H1 (cell line): ENCODE measurements around the gene THOC5. TPM values are rescaled to one million over a fixed set of nuclear protein-coding genes. Genes with fewer than 3 reads are reported as not detected.

Experiments used
- CTCF ChIA-PET: fragments of 300-600 bp; sonication (Branson Sonifier 250); formaldehyde crosslinking; loops from one replicate; lab custom pipeline; 2021; ENCODE audit not compliant: partially characterized antibody; lab: Charles Lee
- POLR2A ChIA-PET: fragments of 300-600 bp; sonication (Branson Sonifier 250); formaldehyde crosslinking; loops from one replicate; lab custom pipeline; 2021; ENCODE audit warnings: inconsistent platforms; ENCODE audit not compliant: partially characterized antibody; lab: Charles Lee
- DNase-seq, 2 experiments: peaks; one replicate each; pipeline versions ENCODE4 v3.0.0 to v3.0.0-alpha.2; 2010 to 2022; ENCODE audit warnings: low spot score in 2 of 2, low read depth in 1 of 2, mixed read lengths in 1 of 2
- FAIRE-seq: peaks from 2 replicates; lab custom pipeline; 2011; peaks lifted over from hg19 to GRCh38; lab: Jason Lieb, UNC
- H2AFZ ChIP-seq: 2 replicates; pipeline ENCODE4 v1.8.1; 2012; ENCODE audit warnings: low read length, inconsistent platforms
- H2AK5ac ChIP-seq: 2 replicates; pipeline ENCODE4 v1.6.1; 2013; ENCODE audit warnings: low read depth, low read length
- H2BK120ac ChIP-seq: replicated peaks from 2 replicates; pipeline ENCODE3; 2013; ENCODE audit warnings: low read depth, low read length, inconsistent platforms
- H2BK12ac ChIP-seq: 2 replicates; pipeline ENCODE4 v1.6.1; 2013; ENCODE audit warnings: low read depth, low read length
- H2BK15ac ChIP-seq: 2 replicates; pipeline ENCODE4 v1.6.1; 2013; ENCODE audit warnings: low read length
- H2BK20ac ChIP-seq: 2 replicates; pipeline ENCODE4 v1.6.1; 2013; ENCODE audit warnings: low read length
- H2BK5ac ChIP-seq: 2 replicates; pipeline ENCODE4 v1.6.1; 2013; ENCODE audit warnings: low read depth, low read length
- H3K14ac ChIP-seq: 2 replicates; pipeline ENCODE4 v1.6.1; 2013; ENCODE audit warnings: inconsistent platforms; ENCODE audit not compliant: insufficient read length
- H3K18ac ChIP-seq: 2 replicates; pipeline ENCODE4 v1.6.1; 2013; ENCODE audit warnings: low read length; ENCODE audit errors: extremely low read depth
- H3K23ac ChIP-seq: 2 replicates; pipeline ENCODE4 v1.6.1; 2013; ENCODE audit warnings: inconsistent platforms; ENCODE audit not compliant: insufficient read length
- H3K23me2 ChIP-seq: 2 replicates; pipeline ENCODE4 v1.6.1; 2013; ENCODE audit warnings: low read depth, low read length
- H3K27ac ChIP-seq: 2 replicates; pipeline ENCODE4 v1.6.1; 2011; ENCODE audit warnings: low read depth, low read length, inconsistent platforms
- H3K27me3 ChIP-seq, 4 experiments: replicated peaks in 1 of 4; 1 replicate in 1 of 4; 2 replicates in 3 of 4; pipeline versions ENCODE4 v1.6.1 to v1.8.1; 2011 to 2013; ENCODE audit warnings: low read length in 3 of 4, mild to moderate bottlenecking in 3 of 4, inconsistent platforms in 2 of 4, mixed read lengths in 2 of 4, moderate library complexity in 1 of 4; ENCODE audit not compliant: control insufficient read depth in 3 of 4, insufficient read depth in 3 of 4; ENCODE audit errors: extremely low read depth in 1 of 4
- H3K36me3 ChIP-seq, 4 experiments: 2 replicates each; pipeline versions ENCODE4 v1.6.1 to v1.8.1; 2011 to 2013; ENCODE audit warnings: mild to moderate bottlenecking in 4 of 4, low read length in 3 of 4, moderate library complexity in 2 of 4, control low read depth in 1 of 4, inconsistent platforms in 1 of 4; ENCODE audit not compliant: insufficient read depth in 4 of 4, control insufficient read depth in 2 of 4
- H3K4ac ChIP-seq: replicated peaks from 2 replicates; pipeline ENCODE3; 2013; ENCODE audit warnings: low read length, low read depth, mixed read lengths, inconsistent platforms; ENCODE audit not compliant: insufficient read length
- H3K4me1 ChIP-seq, 4 experiments: replicated peaks in 1 of 4; 1 replicate in 1 of 4; 2 replicates in 3 of 4; pipeline versions ENCODE4 v1.6.1 to v1.8.1; 2011 to 2013; ENCODE audit warnings: low read length in 3 of 4, inconsistent platforms in 2 of 4, mixed read lengths in 1 of 4; ENCODE audit not compliant: insufficient read depth in 4 of 4, control insufficient read depth in 3 of 4
- H3K4me2 ChIP-seq, 2 experiments: 2 replicates each; pipeline versions ENCODE4 v1.6.1 to v1.8.1; 2011 to 2013; ENCODE audit warnings: low read depth in 2 of 2, low read length in 2 of 2, control low read depth in 1 of 2, inconsistent platforms in 1 of 2, mild to moderate bottlenecking in 1 of 2; ENCODE audit not compliant: insufficient read depth in 1 of 2
- H3K4me3 ChIP-seq, 4 experiments: fragments of 200-600, 300-600 bp in 1 of 4; sonication (generic), shearing (Covaris generic), sonication (Bioruptor Twin) in 1 of 4; 2 replicates each; pipeline versions ENCODE4 v1.5.1 to v1.8.1; 2011 to 2016; ENCODE audit warnings: low read length in 4 of 4, low read depth in 3 of 4, control low read depth in 2 of 4, inconsistent platforms in 2 of 4, mild to moderate bottlenecking in 2 of 4, mixed read lengths in 1 of 4, moderate library complexity in 1 of 4; ENCODE audit not compliant: insufficient read depth in 2 of 4; ENCODE audit errors: extremely low read depth in 1 of 4
- H3K56ac ChIP-seq: replicated peaks from 2 replicates; pipeline ENCODE3; 2013; ENCODE audit warnings: low read depth, mild to moderate bottlenecking, mixed read lengths, low read length, inconsistent platforms; ENCODE audit not compliant: insufficient read length
- H3K79me1 ChIP-seq: 2 replicates; pipeline ENCODE4 v1.6.1; 2013; ENCODE audit warnings: low read depth, low read length, control low read depth
- H3K79me2 ChIP-seq, 2 experiments: 2 replicates each; pipeline versions ENCODE4 v1.6.1 to v1.8.1; 2012 to 2013; ENCODE audit warnings: low read length in 2 of 2, mild to moderate bottlenecking in 2 of 2, inconsistent platforms in 1 of 2; ENCODE audit not compliant: insufficient read depth in 2 of 2, control insufficient read depth in 1 of 2
- H3K9ac ChIP-seq, 4 experiments: replicated peaks in 1 of 4; 1 replicate in 1 of 4; 2 replicates in 3 of 4; pipeline versions ENCODE4 v1.6.1 to v1.8.1; 2011 to 2013; ENCODE audit warnings: low read depth in 3 of 4, low read length in 3 of 4, control low read depth in 2 of 4, mild to moderate bottlenecking in 2 of 4, moderate library complexity in 2 of 4, inconsistent platforms in 1 of 4; ENCODE audit errors: extremely low read depth in 1 of 4
- H3K9me3 ChIP-seq, 2 experiments: 2 replicates each; pipeline versions ENCODE4 v1.6.1 to v1.8.1; 2012 to 2013; ENCODE audit warnings: mild to moderate bottlenecking in 2 of 2, moderate library complexity in 2 of 2, control low read depth in 1 of 2, inconsistent platforms in 1 of 2, low read depth in 1 of 2, low read length in 1 of 2, mixed read lengths in 1 of 2; ENCODE audit not compliant: insufficient read depth in 2 of 2
- H4K20me1 ChIP-seq, 2 experiments: replicated peaks in 1 of 2; 2 replicates each; pipeline versions ENCODE3 to v1.8.1; 2011 to 2013; ENCODE audit warnings: inconsistent platforms in 2 of 2, low read length in 2 of 2, mild to moderate bottlenecking in 1 of 2; ENCODE audit not compliant: insufficient read depth in 2 of 2, control insufficient read depth in 1 of 2
- H4K5ac ChIP-seq: 2 replicates; pipeline ENCODE4 v1.6.1; 2013; ENCODE audit warnings: low read length, low read depth, mixed read lengths, inconsistent platforms; ENCODE audit not compliant: insufficient read length
- H4K8ac ChIP-seq: 2 replicates; pipeline ENCODE4 v1.8.0; 2013; ENCODE audit warnings: mild to moderate bottlenecking, moderate library complexity, low read length, inconsistent platforms; ENCODE audit not compliant: insufficient read depth; ENCODE audit errors: extremely low read depth
- H4K91ac ChIP-seq: replicated peaks from 2 replicates; pipeline ENCODE3; 2013; ENCODE audit warnings: low read length, mixed read lengths, inconsistent platforms; ENCODE audit not compliant: insufficient read length
- CHD1 ChIP-seq: IDR thresholded peaks from 2 replicates; pipeline ENCODE4 v1.6.1; 2012; ENCODE audit warnings: low read depth, low read length, improper control_type of control experiment
- CTBP2 ChIP-seq: IDR thresholded peaks from 2 replicates; pipeline ENCODE4 v1.7.0; 2011; ENCODE audit warnings: borderline replicate concordance, mild to moderate bottlenecking, moderate library complexity, mixed read lengths, low read length; ENCODE audit not compliant: insufficient read depth, insufficient read length
- EGR1 ChIP-seq: IDR thresholded peaks from 2 replicates; pipeline ENCODE4 v1.6.1; 2011; ENCODE audit warnings: low read depth, low read length, borderline replicate concordance
- KDM5A ChIP-seq: fragments of 200-600 bp; IDR thresholded peaks from 2 replicates; pipeline ENCODE4 v1.7.1; 2012; ENCODE audit warnings: mild to moderate bottlenecking, low read length, inconsistent platforms, mixed read lengths
- NANOG ChIP-seq: IDR thresholded peaks from 2 replicates; pipeline ENCODE4 v1.6.1; 2011; ENCODE audit warnings: low read length, low read depth, mild to moderate bottlenecking, inconsistent platforms; ENCODE audit not compliant: insufficient read depth, poor library complexity, severe bottlenecking
- PHF8 ChIP-seq: fragments of 200-600 bp; sonication (generic); conservative IDR thresholded peaks from 2 replicates; pipeline ENCODE4 v1.7.1; 2012; ENCODE audit warnings: low read depth, mild to moderate bottlenecking, inconsistent platforms, low read length, moderate library complexity
- TAF1 ChIP-seq: IDR thresholded peaks from 2 replicates; pipeline ENCODE4 v1.6.1; 2011; ENCODE audit warnings: mild to moderate bottlenecking, low read depth, low read length
- USF2 ChIP-seq: IDR thresholded peaks from 2 replicates; pipeline ENCODE4 v1.6.1; 2011; ENCODE audit warnings: low read length, improper control_type of control experiment
- WGBS, 2 experiments: shearing (Covaris generic) in 1 of 2; methylation state at CpG; one replicate each; pipeline versions ENCODE4 v1.1.6 to v1.1.7; 2013 to 2015; ENCODE audit warnings: low lambda C conversion rate in 2 of 2, mixed read lengths in 2 of 2, inconsistent platforms in 1 of 2, low coverage in 1 of 2, missing lambda C conversion rate in 1 of 2; ENCODE audit not compliant: insufficient replicate concordance in 2 of 2, insufficient coverage in 1 of 2, insufficient read length in 1 of 2; ENCODE audit errors: extremely low coverage in 1 of 2, missing lambda C conversion rate in 1 of 2; 5-methylcytosine and 5-hydroxymethylcytosine counted together
- polyA plus RNA-seq, 7 experiments: library from polyadenylated mRNA; depleted of rRNA in 3 of 7; stranded (reverse) in 5 of 7; unstranded in 2 of 7; fragments of >200 nt in 5 of 7; fragments of 200-250 nt in 2 of 7; gene quantifications; 1 replicate in 5 of 7; 2 replicates in 1 of 7; 4 replicates in 1 of 7; pipeline versions ENCODE4 v1.2.1 to v1.2.3, GENCODE V29; 2011 to 2013; ENCODE audit warnings: missing spikeins in 2 of 7, mixed read lengths in 2 of 7
- total RNA-seq: library from RNA; stranded (reverse); fragmentation: NEBNext Ultra II Directional; extraction: Animal tissue kit (Norgen Biotek cat#: 25700); gene quantifications from 2 replicates; pipeline ENCODE4 v1.2.1, GENCODE V29; 2021

Gene THOC5
- total and polyA plus RNA-seq, 2 of the 8 experiments (the other 6 are each of a cell fraction or from before 2014, with no cell fraction given) = 27.7 to 65.7 TPM

DNA sequence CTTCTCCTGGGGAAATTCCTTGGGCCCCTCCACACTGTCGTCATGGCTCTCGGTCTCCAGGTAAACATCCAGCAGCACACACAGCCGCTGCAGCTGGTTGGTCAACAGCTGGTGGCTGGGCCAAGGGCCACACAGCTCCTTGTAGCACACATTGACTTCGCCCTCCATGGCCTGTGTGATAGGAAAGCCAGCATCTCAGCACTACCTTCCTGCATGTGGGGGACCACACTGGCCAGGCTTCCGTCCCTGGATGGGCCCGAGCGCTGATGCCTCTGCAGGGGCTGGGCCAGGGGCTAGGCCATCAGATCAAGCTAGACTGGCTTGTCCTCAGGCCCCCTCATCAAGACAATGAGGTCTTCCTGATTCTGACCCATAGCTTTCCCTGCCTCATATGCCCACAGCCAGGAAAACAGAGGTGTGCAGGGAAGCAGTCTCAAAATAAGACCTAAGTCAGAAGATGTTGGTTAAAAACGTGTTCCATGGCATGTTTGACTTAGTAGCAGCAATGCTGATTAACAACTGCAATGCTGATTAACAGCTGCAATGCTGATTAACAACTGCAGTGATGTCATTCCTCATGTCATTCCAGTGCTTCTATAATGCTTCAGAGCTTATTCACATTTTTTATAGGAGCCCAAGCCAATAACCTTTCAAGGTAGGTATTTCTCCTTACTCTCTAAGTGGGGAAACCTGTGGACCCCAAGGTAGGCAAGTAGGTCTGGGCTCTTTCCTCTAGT lies 42.3 kb downstream of the THOC5 start:
- Histone ChIP-seq H3K4ac (no peak overlapping the region), H3K36me3 (peaks cover 13 to 63% (median 43%) of the 10 kb centered on the region in 4 experiments), H2BK12ac (no peak overlapping the region), H4K8ac (no peak overlapping the region; the same call in 1 of the 2 replicates), H3K4me2 (no peak overlapping the region), H4K5ac (no peak overlapping the region), H2AK5ac (no peak overlapping the region), H3K9ac (no peak overlapping the region), H3K18ac (no peak overlapping the region), H3K9me3 (no peaks in the 10 kb centered on the region), H3K79me2 (no peaks in the 10 kb centered on the region), H3K4me1 (no peaks in the 10 kb centered on the region), H3K79me1 (no peaks in the 10 kb centered on the region), H2AFZ (no peak overlapping the region), H4K91ac (no peak overlapping the region), H3K27me3 (no peaks in the 10 kb centered on the region), H3K56ac (no peak overlapping the region), H2BK5ac (no peak overlapping the region), H4K20me1 (peaks cover 0 to 5% of the 10 kb centered on the region in 2 experiments), H3K23ac (no peak overlapping the region), H3K14ac (no peak overlapping the region), H3K4me3 (no peak overlapping the region), H2BK15ac (no peak overlapping the region), H2BK120ac (no peak overlapping the region), H3K23me2 (no peaks in the 10 kb centered on the region), H2BK20ac (no peak overlapping the region), H3K27ac (no peak overlapping the region)
- FAIRE-seq (no peak), DNase-seq (no peak)
- ChIA-PET CTCF (interaction anchor here (0.8 to 5.5 kb wide), 6 partner anchors 13 to 116 kb away, joined by 3 to 33 read pairs (median 4); no protein-coding TSS in a partner anchor), POLR2A (interaction anchor here (0.6 to 1.9 kb wide), 8 partner anchors 8 to 43 kb away, joined by 3 to 6 read pairs (median 3); partner anchors contain the start of gene THOC5)
- 90% methylated on average over 8 of the region's 8 CpGs; no CpG with 5 or more reads in 1 of the 2 experiments for WGBS, 2 experiments
- TF ChIP-seq TAF1 (no peak), PHF8 (no peak), USF2 (no peak), NANOG (no peak), KDM5A (no peak), EGR1 (no peak), CHD1 (no peak), CTBP2 (no peak)
